Hematopoietic multipotent progenitor cell treated with erythropoietin and hydrocortisone succinate and interleukin-3 and kit ligand, for 15 days (in vitro differentiated cells): ENCODE measurements around the gene WDR86.

Source experiments
- DNase-seq: peaks from one replicate; pipeline ENCODE4 v3.0.0-alpha.2; 2015; ENCODE audit warnings: low spot score

WDR86 gene

DNA sequence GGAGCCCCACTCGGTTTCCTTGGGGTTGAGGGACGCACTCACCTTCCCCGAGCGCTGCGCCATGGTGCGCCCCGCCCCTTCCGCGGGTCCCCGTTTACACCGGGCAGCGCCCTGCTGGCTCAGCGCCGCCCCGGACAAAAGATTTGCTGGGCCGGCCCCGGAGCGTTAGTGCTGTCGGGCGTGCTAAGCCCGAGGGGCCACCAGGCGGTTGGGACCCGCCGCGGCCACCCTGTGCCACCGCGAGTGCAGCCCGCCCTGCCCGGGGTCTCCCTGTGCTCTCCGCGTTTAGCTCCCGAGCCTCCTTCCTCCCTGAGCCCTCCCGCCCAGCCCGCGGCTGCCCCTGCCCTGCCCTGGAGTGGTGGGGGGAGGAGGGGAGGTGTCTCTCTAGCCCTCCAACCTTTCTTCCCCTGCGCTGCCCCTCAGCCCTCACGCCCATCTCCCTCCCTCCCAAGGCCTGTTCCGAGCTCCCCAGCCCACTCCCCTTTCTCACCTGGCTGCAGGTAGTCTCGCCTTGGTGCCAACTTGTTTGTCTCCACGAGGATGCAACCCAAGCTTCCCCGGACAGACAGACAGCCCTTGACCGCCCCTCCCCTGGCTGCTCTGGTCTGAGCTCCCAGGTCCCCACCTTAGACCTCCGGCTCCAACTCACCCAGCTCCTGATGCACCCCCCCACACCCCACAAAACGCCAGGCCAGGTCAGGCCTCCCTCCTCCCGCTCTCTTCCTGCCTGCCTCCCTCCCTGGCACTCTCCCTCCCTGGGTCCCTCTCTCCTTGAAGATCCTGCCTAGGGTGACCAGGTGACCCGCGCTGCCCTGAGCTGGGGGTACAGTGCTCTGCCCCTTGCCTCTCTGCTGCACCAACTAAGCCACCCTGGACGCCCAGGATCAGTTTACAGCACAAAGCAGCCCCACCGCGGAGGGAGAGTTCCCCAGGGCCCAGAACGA, 30.3 kb upstream of the WDR86 start, which contains the start of gene CRYGN:
CRYGN (minus strand) TSS at position 287 of the 944 bp plus-strand sequence; CDS start at position 63, 224 bp downstream.
- DNase-seq = no peak

DNA sequence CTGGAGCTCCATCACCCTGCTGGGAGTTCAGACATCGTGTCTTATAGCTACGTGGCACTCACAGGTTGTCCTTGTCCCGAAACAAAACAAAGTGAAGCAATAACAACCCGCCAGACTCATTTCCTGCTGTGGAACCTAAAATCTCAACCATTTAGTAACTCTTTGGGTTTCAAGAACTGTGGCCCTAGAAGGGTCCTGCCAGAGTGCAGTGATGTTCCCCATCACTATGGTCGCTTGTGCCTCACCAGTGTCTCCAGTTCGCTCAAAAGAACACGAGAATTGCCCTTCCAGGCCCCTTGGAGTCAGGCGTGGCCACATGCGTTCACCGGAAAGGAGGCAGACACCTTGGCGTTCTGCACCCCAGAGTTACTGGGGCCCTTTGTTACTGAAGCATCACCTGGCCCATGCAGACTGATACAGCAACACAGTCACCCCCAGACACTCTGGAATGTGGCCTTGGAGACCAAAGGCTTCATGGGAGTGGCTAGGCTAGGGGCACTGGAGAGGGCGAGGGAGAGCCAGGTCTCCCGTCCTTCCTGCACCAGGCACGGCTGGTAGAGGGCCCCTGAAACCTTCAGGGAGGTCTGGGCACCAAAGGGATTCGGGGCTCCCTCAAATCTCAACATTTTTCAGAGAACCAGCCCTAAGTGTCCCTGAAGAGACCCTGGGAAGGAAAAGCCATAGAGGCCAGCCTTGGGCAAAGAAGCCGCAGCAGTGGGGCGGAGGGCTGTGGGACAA, 29.2 kb upstream of the WDR86 start:
- DNase-seq = no peak

DNA sequence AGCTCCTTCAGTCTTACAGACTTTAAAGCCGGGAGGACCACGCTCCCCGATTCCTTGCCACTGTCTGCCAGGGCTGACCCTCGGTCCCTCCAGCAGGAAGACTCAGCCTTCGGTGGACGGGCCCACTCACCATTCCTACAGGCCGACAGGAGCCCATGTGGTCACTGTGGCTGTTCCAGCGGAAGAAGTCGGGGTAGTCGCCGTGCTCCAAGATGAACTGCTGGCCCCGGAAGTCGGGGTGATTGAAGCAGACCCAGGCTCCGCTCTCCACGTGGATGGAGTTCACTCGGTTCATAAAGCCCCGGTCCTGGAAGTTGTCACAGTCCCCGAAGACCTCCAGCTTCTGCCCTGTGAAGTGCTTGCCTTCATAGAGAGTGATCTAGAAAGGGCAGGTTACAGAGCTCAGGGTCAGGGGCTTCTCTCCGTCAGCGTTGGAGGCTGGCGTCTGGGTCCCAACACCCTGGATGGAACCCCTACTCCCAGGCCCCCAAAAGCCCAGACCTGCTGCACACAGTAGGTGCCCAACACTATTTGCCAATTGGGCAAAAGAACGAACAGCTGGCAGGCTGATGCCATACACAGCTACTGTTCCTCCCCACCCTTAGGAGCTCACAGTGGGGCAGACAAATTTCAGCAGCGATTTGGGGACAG, 28.2 kb upstream of the WDR86 start:
- no peak for DNase-seq

DNA sequence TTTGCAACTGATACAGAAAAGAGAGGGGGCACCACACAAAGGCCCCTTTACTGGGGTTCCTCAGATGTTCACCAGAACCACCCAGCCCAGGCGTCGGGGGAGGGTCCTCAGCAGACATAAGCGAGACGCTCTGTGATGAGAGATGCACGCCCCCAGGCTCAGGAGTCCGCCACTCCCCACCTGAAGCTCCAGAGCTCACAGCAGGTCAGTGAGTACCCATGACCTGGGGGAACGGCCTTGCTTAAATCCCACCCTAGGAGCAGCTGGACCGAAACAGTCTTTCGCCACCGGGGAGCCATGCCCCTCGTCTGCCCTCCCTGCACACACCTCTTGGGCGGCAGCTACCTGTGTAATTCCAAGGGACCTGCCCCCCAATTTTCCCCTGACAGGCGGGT, 27.3 kb upstream of the WDR86 start:
- no peak for DNase-seq

DNA sequence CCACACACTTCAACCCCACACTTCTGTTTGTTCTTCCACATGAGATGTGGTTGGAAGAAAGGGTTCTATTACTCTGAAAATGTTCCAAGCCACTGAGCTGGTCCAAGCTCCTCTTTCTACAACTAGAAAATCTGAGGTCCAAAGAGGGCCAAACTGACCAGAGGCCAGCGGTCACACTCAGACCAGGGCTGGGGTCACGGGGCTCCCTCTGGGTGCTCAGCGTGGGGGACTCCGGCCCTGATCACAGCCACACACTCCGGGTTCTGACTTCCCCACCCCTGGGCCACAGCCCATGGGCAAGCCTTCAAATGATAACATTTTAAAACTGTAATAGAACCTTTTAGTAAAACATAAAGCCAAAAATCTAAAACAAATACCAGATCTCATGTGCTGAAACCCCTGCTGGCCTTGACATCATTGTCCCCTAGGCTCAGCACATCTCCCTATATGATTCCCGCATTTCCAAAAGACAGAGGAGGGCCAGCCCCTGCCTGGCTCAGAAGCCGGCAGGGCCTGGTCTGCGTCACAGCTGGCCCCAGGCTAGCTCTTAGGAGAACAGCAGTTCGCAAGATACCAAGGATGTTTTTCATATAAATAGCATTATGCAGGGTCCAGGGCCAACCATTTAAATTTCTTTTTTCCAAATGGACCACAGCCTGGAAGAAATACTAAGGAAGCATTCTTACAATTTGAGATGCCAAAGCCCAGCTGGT, 26.8 kb upstream of the WDR86 start:
- no peak for DNase-seq

DNA sequence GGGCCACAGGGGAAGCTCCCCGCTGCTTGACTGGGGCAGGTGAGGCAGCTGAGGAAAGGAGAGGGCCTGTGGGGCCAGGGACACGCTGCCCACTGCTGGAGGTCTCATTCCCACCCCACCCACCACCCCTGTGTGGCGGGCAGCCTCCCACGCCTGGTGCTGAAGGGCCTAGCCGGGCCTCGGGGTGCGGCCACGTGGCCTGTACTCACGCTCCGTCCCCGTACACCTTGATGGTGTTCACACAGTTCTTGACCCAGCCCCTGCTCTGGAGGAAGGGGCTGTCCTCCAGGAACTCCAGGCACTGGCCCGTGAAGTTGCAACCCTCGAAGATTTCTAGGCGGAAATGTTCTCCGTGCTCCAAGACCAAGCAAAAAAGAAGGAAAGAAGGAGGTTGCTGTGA, 26.1 kb upstream of the WDR86 start:
- no peak for DNase-seq

DNA sequence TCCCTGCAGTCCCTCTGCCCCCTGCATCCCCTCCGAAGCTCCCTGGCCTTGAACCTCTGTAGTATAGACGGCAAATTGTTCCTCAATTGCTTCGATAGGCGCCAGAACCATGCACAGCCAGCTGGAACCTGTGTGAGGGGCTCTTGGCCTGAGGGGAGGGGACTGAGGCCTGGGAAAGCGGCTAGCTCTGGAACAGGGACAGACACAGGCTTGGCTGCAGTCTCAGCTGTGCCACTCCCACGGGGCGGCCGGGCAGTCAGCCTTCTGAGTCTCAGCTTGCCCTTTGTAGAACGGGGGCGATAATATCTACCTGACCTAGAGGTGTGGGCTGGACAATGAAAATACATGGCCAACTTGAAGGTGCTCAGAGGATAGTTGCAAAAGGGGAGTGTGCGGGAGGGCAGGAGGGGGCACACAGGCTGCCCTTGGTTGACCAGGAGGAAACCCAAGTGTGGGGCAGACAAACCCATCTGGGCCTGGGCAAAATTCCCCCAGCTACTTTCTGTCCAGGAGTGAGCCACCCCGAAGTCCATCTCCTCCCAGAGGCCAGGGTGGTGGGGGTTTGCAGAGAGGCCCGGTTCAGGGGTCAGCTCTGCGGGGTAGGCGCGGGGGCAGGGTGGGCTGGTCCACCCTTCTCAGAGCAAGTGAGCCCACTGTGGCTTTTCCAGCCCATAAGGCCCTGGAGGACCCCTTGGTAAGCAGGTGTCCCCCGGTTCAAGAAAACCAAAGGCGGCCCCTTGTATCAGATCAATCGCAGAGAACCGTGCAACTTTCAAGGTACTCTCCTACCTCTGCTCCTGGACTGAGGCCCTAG, 25.5 kb upstream of the WDR86 start:
- no peak for DNase-seq

DNA sequence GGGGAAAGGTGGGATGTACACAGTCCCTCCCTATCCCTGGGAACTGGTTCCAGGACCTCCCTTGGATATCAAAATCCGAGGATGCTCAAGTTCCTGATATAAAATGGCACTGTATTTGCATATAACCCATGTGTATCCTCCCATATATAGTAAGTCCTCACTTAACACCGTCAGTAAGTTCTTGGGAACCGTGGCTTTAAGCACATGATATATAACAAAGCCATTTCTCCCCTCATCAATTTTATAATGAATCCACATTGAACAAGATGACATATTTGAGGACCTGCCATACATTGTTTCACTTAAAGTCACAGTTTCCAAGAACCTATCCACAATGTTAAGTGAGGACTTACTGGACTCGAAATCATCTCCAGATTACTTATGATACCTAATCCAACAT, 24.7 kb upstream of the WDR86 start:
- no peak for DNase-seq

DNA sequence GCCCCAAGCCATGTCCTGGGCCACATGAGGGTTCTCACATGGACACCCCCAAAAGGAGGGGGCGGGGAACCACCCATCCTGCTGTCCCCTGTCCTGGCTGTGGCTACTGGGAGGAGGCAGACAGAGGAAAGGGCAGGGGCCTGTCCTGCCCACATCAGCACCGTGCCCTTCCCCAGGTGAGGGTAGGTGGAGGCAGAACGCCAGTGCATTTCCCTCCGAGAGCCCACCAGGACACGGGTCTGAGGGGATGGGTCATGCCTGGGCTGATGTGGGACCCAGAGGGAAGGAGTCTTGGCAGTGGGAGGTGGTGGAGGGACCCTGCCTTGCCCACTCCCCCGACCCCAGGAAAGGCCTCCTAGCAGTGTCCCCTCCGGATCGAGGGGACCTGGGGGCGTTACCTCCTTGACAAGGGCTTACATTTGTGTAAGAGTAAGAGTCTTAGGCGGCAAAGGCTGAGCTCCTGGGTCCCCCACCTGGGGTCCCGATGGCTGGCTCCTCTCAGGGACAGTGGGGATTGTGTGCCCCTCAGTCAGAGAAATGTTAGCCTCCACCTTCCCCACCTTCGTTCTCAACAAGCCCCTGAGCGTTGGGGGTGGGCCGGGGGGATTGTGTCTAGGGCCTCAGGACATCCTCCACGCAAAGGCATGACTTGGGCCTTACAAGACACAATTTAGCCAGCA, 24.0 kb upstream of the WDR86 start:
- no peak for DNase-seq

DNA sequence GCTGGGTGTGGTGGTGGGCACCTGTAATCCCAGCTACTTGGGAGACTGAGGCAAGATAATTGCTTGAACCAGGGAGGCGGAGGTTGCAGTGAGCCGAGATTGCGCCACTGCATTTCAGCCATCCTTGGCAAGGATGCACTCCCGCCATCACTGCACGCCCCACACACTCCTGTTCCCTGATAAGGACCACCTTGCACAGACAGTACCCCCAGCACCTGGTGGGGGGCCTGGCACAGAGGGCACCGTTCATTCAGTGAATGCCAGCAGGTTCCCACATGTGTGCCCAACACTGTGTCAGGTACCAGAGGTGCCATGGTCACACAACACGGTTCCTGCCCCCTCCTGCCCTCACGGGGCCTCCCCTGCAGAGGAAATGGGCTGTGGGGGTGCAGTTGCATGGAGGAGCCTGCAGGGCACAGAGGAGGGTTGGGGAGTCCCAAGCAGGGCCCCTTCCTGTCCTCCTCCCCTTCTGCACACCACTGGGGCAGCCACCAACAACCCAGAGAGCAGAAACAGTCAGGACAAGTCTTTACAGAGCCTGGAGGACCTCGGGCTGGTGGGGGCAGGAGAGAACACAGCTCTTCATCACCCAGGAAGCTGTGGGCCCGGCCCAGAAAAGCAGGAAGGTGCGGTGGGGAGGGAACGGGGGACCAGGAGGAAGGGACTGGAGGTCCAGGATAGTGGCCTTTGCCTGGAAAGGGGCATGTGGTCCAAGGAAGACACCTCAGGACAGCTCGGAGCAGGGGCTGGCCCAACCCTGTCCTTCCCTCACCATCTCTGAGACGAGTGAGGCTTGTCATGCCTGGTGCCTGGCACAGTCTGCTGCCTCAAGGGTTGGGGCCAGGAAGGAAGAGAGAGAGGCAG, 23.1 kb upstream of the WDR86 start:
- DNase-seq = no peak

DNA sequence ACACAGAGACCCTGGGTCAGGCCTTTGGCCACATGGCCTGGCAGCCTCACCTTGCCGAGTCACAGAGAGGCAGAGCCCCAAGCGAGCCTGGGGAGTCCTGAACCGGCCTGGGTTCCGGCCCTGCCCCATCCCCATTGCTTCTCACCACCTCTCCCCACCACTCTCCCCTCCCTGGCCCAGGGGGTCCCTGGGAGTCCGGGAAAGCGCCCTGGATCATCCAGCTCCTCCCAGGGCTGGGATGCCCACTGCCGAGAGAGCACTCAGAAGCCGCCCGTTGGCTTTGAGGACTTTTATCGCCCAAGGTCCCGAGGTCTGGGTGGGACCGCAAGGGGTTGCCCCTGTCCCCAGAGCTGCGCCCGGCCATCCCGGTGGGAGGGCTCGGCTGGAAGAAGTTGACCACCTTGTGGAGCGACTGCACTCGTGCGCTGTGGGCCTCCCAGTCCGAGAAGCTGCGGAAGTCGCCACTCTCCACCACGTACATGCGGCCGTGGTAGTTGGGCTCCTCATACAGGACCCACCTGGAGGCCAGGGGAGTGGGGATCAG, 22.0 kb upstream of the WDR86 start:
- DNase-seq = no peak

DNA sequence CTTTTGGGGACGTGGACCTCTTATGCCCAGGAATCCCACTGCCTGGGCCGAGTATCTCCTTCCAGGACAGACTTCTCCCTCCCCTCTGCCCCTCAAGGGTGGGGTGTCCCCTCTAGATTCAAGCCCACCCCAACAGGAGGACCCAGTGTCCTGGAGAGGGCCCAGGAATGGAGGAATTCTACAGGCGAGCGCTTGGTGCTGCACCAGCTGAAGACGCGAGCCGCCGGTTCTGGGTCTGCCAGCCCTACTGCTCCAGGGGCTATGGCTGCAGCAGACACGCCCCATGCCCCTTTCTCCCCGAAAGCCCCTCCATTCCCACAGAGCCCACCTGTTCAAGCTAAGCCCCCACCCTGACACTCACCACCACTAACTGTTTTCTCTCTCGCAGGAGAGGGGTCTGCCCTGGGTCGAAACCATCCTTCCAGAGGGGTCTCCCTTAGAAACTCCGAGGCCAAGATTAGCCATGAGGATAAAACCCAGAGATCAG, 21.5 kb upstream of the WDR86 start:
- no peak for DNase-seq

DNA sequence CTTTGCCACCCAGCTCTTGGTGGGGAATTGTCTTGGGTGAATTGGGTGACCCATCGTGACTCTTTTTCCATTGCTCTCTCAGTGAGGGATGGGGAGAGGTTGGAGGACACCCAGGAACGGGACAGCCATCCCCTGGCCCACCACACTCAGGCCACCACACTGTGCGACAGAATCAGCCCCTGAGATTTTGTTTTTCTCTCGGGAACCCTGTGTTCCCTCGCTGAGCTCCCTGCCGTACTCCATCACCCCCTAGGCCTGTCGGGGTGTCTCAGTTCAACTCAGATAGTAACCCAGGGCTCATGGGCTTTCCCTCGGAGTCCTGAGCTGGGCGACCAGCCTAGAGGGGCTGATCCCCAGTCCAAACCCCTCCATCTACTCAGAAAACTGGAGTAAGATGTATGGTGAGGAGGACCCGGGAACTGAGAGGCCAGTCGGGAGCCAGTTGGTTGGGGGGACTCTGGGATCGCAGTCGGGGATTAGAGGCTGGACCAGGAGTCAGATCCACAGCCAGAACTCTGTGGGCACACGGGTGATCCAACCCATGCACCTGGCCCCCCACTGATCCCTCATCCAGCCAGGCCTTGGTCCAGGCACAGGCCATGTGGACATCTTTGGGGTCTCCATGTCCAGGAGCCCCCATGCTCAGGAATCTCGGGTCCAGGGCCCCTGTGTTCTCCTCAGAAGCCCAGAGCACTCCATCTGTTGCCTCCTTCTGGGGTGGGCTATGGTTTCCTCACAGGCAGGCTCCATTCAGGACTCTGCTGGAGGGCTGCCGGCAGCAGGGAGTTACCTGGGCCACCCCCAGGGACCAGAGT, 20.8 kb upstream of the WDR86 start:
- DNase-seq = no peak

DNA sequence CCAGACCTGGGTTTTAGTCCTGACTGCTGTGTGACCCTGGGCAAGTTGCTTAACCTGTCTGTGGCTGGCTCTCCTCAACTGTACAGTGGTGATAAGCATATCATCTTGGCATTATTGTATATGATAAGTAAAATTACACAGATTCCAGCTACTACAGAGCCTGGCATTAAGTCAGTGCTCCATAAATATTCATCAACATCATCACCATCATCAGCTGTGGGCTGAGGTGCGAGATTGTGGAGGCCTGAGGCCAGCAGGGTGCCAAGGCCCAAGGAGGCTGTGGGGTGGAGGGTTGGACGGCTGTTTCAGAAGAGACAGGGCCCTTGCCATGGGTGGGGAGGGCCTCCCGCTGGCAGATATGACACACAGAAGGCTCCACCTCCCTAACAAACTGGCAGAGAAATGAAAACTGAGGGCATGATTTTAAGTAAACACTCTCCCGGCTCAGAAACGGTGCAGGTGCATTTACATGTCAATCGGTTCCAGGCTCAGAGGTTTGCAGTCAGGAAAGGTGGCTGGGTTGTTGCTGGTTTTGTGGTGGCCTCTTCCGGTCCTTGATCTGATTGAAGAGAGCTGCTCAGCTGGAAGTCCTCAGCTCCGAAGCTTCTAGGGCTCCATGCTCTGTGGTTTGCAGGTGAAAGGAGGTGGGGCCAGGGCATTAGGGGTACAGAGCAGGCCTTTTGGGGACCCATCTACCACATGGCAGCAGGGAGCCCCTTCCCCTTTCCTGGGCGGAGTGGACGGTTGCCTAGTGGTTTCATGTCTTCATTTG, 19.9 kb upstream of the WDR86 start:
- no peak for DNase-seq

DNA sequence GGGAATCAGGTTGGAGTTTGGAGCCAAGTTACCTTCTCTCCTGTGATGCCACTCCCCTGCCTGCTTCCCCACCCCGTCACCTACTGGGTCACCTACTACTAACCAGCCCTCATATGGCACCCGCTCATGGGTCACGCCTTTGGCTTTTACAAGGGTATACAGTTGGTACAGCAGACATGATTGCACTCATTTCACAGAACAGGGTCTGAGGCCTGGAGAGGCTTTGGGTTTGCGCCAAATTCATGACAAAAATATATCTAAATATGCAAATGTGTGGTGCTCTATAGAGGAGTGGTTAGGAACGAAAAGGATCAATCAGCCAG, 19.4 kb upstream of the WDR86 start:
- no peak for DNase-seq

DNA sequence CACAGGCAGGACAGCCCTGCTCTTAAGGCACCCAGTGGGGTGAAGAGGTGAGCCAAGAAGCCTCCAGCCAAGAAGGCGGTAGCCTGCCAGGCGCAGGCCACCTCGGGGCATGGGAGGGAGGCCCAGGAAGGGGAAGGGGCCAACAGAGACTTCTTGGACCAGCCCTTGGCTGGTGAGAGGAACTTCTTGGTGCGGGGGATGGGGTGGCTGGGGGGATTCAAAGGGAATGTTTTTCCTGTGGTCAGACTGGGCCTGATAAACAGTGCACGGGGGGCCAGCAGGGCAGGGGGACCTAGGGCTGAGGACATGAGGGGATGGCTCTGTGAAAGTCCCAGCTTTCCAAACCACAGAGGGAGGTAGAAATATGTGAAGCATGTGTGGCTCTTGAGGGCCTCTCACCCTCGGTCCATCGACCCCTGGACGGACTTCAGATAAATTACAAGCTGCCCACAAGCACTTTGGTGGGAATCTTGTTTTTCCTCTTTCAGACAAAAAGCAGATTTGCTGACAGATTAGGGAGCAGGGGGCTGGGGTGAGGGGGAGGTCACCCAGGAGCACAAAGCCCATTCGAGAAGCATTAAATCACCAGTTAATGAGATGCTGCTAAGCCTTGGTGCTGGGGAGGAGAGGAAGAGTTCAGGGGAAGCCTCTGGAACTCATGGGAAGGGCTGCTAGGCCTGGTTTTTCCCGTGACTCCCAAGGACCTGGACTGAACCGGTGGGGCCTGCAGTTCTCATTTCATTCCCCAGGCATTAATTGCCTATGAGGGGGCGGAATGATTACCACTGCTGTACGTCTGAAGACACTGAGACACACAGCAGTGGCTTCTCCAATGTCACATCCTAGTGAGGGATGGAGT, 18.8 kb upstream of the WDR86 start:
- DNase-seq = no peak
